Cerebellar nuclear complex (tissue), 1 donor: ENCODE results near the gene CIP2A.

ENCODE experiments used
- DNase-seq, 2 experiments: peaks; one replicate each; lab custom pipeline; 2025; lab: John Stamatoyannopoulos, UW

CIP2A gene

DNA sequence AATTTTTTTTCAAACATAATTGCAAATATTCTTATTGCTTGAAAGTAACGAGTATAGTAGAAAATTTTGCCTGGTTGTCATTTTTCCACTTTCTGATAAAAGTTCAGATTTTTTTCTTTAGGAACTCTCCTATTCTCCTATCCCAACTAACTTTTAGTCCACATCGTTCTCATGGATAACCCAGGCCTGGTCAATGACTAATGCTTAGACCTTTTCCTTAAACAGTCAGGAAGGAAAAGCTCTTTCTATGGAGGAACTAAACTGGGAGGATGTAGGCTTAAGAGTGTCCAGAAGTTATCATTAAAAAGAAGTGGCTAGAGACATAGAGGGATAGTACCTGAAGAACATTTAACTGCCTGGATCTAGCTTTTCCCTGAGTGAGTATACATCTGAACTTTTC is 26.7 kb downstream of the CIP2A start:
- no peak for DNase-seq

- no peak for DNase-seq
Measured at GRCh38 chr3:108555966-108556581, 33.2 kb downstream of the CIP2A start.

DNA sequence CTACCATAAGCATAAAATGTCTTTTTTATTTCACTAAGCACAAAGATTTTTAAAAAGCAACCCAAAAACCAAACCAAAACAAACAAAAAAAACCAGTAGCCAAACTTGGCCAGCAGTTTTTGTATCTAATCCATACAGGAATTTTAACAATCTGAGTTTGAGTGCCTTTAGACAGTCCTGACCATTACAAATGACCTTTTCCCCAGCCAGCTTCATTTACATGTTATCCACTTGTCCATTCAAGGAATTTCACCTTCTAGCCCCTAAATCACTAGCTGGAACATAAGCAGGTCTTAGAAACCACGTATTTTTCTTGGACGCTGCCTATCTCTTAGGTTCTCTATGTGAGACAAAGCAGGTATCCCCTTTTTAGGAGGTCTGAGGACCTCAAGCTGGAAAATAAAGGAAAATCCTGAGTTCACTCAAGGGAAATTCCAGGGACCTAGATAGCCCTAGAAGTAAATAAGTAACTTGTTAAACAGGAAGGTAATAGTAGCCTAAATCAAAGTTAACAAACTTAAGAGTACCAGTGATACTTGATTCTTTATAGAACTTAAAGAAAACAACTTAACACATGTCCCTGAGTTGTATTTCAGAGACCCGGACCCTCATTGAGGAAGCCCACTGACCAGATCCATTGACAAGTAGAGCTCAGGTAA is 34.2 kb downstream of the CIP2A start:
- no peak for DNase-seq

DNA sequence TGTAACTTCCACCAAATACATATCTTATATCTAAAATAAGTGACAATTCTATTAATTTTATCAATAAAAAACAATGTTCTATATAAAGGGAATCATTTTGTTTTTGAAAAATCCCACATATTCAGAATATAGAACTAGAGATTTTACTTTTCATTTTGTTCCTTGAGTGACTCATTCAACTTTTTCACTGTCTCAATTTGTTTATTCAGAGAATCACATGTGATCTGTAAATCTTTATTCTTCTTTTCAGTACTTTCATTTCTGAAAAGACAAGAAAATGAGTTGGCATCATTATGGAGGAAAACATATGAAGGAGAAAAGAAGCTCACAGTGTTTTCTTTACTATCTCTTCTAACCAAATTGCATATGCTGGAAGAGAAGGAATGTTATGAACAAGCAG is 35.0 kb downstream of the CIP2A start:
- DNase-seq = no peak

DNA sequence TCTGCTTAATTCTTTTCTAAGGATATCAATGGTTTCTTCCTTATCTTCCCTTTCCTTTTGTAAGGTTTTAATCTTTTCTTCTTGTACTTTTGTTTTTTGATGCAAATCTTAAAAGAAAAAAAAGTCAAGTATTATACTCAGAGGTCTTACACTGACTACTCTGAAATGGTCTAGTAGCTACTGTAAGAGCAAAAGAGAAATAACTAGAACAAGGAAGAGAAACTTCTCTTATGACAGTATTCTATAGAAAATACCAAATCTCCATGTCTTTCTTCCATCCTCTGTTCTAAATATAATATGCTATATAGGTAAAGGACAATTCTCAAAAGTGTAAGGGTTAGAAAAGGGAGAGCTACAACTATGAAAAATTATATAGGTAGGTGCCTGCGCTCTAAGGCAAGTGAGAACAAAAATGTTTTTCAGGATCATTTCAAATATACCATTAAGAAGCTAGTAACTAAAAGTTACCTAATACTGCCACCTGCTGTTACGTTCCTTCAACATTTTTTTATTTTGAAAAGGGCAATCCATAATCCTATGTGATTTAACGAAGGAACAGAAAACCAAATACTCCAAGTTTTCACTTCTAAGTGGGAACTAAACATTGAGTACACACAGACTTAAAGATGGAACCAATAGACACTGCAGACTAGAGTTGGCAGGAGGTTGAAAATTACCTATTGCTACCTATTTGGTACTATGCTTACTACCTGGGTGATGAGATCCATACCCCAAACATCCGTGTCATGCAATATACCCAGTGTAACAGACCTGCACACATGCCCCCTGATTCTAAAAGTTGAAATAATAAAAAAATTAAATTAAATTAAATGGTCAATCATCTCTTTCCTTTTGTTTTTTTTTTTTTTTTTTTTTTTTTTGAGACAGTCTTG is 36.7 kb downstream of the CIP2A start:
- no peak for DNase-seq

GRCh38 chr3:108548886-108549285 is 40.4 kb downstream of the CIP2A start:
- DNase-seq = no peak

- no peak for DNase-seq
Measured at GRCh38 chr3:108548304-108548703, 40.9 kb downstream of the CIP2A start.

DNA sequence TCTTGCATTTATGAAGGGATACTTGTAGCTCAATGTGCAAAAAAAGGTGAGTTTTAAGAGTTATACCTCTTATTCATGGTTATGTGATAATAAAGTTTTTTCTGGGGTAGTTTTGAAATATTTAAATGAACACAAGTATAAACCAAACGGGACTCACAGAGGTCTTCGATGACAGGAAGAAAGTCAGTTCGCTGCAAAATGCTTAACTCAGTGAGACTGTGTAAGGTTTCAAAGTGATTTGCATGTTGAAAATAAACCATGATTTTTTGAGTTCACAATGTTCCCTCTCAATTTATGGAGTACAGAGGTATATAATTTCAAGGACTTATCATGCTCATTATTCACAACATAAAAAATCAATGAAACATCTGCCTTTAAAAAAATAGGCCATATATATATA is 42.5 kb downstream of the CIP2A start:
- DNase-seq = no peak

DNA sequence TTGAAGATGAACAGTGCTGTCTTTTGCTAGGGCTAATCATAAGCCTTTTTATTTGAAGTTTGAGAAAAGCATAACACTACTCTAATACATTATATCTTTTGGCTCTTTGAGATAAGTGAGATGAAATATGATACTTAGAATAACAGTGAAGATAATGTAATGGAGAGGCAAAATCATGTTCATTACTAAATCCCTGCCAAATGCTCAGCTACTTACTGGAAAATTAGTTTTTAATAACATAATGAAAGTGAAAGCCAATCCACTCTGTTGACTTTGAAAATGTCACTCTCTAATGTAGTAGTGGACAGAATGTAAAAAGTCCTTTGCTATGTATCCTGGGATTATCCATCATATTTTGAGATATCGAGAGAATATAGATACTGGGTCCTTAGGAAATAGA is 43.0 kb downstream of the CIP2A start:
- DNase-seq = no peak

GRCh38 chr3:108538083-108538482 is 51.2 kb downstream of the CIP2A start:
- no peak for DNase-seq

- DNase-seq = no peak
Measured at GRCh38 chr3:108528459-108529252, 60.6 kb downstream of the CIP2A start.

DNA sequence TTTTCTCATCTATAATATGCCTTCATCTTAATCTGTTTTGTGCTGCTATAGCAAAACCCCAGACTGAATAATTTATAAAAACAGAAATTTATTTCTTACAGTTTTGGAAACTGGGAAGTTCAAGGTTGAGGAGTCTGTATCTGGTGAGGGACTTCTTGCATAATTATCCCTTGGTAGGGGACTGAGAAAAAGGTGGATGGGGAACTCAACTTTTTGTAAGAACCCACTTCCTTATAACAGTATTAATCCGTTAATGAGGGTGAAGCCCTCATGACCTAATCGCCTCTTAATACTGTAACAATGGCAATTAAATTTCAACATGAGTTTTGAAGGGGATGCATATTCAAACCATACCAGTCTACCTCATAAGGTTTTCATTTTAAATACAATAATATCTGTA is 61.4 kb downstream of the CIP2A start:
- DNase-seq = no peak

- no peak for DNase-seq
Measured at GRCh38 chr3:108527109-108527508, 62.1 kb downstream of the CIP2A start.

DNA sequence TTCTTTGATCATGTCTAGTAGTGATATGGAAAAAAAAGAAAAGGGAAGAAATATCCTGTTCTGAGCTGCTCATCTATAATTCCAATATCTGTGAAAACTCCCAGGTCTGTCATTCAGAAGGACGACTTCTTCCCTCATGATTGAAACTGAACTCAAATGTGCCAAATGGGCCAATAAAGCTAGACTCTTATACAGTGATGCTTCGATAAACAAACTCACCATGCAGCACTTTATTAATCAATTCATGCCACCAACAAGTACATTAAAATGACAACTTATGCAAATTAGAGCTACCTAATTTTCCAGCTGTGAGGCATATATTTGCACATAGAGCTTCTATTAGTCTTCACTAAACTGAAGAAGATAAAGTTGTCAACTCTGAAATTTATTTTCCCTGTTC is 63.3 kb downstream of the CIP2A start:
- no peak for DNase-seq

- no peak for DNase-seq
Measured at GRCh38 chr3:108525256-108525655, 64.0 kb downstream of the CIP2A start.

DNA sequence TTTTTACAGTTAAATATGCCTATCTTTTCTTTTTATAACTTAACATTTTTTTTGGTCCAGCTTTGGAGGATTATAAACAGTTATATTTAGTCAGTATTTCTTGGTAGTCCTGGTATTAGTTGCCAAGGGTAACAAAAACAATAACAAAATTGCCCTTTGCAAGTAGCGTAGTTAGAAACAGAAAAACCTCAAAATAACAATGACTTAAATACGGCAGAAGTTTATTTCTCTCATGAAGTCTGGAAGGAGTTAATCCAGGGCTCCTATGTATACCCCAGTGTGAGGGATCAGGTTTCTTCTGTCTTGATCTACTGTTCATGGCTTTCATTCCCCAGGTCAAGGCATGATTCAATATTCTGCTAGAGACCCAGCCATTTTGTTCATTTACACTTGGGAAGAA is 64.7 kb downstream of the CIP2A start:
- no peak for DNase-seq

DNA sequence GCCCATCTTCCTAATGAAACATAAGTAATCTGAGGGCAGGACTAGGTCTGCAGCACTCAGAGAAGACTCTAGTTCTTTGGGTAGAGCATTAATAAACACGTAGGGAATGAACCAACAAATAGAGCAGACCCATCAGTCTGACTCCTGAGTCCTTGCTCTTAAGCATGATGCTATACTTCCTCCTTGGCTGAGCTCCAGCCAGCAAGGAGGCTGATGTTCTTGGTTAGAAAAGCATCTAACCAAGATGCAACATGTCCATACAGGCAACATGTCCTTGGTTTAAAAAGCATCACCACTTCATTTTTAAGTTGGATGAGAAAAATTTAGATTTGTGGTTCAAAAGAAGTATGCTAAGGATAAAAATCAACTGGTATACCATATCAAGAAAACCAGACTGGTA is 70.3 kb downstream of the CIP2A start:
- DNase-seq = no peak

- DNase-seq = no peak
Measured at GRCh38 chr3:108516881-108517280, 72.4 kb downstream of the CIP2A start.

GRCh38 chr3:108513961-108514360 is 75.3 kb downstream of the CIP2A start:
- DNase-seq = no peak

DNA sequence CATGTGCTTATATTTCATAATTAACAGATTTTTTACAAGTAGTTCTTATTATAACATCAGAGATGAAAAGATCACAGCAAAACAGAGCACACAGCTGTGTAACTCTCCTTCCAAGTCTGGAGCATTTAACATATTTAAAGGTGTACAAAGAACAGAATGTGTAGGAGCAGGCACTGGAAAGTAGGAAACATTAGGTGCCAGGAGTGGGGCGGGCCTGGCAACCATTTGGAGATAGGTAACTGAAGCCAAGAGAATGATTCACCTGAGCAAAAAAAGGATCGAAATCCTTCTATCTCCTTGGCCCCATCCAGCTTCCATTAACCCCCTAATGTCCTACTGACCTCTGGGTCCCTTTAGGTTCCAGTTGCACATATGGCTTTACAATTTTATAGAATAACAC is 76.6 kb downstream of the CIP2A start:
- DNase-seq = no peak

- no peak for DNase-seq
Measured at GRCh38 chr3:108511490-108511889, 77.7 kb downstream of the CIP2A start.

DNA sequence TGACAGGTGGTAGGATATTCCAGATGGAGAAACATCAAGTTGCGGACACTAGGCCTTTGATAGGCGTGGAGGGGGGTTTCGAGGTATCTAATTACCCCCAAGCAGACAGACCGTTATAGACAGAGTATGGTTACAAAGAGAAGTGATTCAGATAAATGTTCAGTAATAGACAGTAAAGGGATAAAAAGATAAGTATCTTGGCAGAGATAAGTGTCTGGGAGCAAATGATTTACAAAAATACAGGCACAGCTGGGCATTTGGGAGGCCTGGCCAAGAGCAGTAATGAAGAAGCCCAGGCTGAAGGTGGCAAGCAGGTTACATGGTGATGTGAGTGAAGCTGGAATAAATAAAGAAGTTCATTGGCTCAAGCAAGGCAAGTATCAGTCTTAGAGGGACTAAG is 78.2 kb downstream of the CIP2A start:
- DNase-seq = no peak
